Measurements from ENCODE around the gene BICRAL.

BICRAL gene

GRCh38 chr6:42758756-42759430 is 23.0 kb upstream of the BICRAL start:
- TF ChIP-seq CTCF (IDR thresholded peaks at IDR 0.05; ENCODE audit: extremely low read depth, missing control alignments): no peak
- DNase-seq (ENCODE audit: low spot score): no peak

- no peak for TF ChIP-seq CTCF (IDR thresholded peaks at IDR 0.05; ENCODE audit: extremely low read depth, missing control alignments)
- no peak for DNase-seq (ENCODE audit: low spot score)
Measured at GRCh38 chr6:42761287-42762067, 20.4 kb upstream of the BICRAL start.

- no peak for TF ChIP-seq CTCF (IDR thresholded peaks at IDR 0.05; ENCODE audit: extremely low read depth, missing control alignments)
- DNase-seq (ENCODE audit: low spot score): no peak
Measured at GRCh38 chr6:42762426-42762859, 19.4 kb upstream of the BICRAL start.

GRCh38 chr6:42762950-42763349 is 18.9 kb upstream of the BICRAL start:
- DNase-seq (ENCODE audit: low spot score): no peak
- TF ChIP-seq CTCF (IDR thresholded peaks at IDR 0.05; ENCODE audit: extremely low read depth, missing control alignments): no peak

GRCh38 chr6:42764911-42765648 is 16.8 kb upstream of the BICRAL start:
- no peak for TF ChIP-seq CTCF (IDR thresholded peaks at IDR 0.05; ENCODE audit: extremely low read depth, missing control alignments)
- no peak for DNase-seq (ENCODE audit: low spot score)

GRCh38 chr6:42766163-42766670 is 15.6 kb upstream of the BICRAL start:
- TF ChIP-seq CTCF (IDR thresholded peaks at IDR 0.05; ENCODE audit: extremely low read depth, missing control alignments): no peak
- no peak for DNase-seq (ENCODE audit: low spot score)
